Daoy (cell line): Measurements from ENCODE around the gene ROPN1L. TPM values are rescaled to one million over a fixed set of nuclear protein-coding genes. Genes with fewer than 3 reads are reported as not detected.
"Not testable (repeated sequence)": the region's sequence is repeated elsewhere in the genome, so short reads cannot be mapped to it uniquely, and the experiment has no call there.

Source experiments
- DNase-seq: peaks from one replicate; pipeline ENCODE4 v3.0.0-alpha.2; 2015; ENCODE audit warnings: low read depth
- total RNA-seq: library from RNA; depleted of rRNA; stranded (reverse); fragments of >200 nt; shearing (Covaris generic); gene quantifications from 2 replicates; pipeline ENCODE4 v1.2.3, GENCODE V29; 2014

ROPN1L gene
- total RNA-seq, 1 experiment from 2014 or later, result 0.40 TPM

DNA sequence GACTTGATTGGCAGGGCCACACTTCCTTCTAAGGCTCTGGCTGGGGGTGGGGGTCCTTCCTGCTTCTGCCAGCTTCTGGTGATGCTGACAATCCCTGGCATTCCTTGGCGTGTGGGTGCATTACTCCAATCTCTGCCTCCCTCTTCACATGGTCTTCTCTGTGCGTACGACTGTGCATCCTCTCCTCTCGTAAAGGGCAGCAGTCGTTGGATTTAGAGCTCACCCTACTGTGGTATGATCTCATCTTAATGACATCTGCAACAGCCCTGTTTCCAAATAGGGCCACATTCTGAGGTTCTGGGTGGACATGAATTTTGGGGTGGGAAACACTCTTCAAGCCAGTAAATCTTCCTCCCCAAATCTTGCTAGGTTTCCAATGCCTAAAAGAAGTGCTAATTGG is 36.8 kb downstream of the ROPN1L start:
- peak; percentile 27 for DNase-seq

DNA sequence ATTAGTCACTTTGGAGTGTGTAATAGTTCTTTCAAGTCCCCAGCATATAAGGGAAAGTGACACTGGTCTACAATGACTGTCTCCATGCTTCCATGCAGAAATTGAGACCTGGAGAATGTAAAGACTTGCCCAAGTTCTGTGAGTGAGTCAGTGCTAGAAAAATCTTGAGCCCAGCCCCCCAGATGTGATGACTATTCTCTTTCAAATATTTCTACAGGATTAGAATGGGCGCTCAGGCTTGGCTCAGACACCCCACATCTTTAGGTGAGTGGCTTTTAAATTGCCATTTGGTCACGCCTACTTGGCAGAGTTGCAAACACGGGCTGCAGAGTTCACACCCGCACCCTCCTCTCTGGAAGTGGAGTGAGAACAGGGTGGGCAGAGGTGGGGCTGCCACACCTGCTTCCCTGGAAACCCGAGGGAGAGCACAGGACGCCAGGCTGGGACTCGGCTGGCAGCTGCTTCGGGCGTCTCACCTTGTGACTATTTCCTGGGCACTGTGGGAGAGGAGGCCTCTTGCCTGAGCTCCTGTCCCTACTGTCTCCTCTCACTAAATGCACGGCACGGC is 37.6 kb downstream of the ROPN1L start:
- peak; percentile 75 for DNase-seq

DNA sequence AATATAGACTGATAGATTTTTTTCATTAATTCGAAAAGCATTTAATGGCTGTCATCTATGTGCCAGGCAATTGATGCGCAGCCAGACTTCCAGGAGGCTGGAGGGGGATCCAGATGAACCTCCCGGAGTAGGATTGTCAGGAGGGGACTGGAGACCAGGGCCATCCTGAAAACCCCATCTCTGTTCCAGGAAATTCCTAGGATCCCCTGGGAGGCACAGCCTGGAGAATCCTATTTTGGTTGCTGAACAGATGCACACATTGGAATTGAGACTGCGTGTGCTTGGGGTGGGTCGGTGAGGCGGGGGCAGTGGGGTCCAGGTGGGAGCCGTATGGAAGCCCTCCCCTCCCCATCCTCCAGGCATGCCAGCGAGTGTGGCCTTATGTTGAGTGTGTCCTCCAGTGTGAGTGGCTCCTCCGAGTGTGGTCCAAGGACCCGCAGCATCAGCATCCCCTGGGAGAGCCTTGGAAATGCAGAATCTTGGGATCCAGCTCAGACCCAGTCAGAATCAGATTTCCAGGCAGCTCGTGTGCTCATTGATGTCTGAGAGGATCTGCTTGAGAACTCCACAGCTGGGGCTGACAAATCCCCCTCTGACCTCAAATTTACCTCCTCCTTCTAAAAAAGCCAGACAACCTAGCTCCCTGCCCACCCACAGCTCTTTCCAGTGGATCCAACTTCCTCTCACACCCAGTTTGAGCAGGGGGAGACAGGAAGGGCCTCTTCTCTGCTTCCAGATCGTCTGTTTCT is 38.7 kb downstream of the ROPN1L start:
- no peak for DNase-seq

DNA sequence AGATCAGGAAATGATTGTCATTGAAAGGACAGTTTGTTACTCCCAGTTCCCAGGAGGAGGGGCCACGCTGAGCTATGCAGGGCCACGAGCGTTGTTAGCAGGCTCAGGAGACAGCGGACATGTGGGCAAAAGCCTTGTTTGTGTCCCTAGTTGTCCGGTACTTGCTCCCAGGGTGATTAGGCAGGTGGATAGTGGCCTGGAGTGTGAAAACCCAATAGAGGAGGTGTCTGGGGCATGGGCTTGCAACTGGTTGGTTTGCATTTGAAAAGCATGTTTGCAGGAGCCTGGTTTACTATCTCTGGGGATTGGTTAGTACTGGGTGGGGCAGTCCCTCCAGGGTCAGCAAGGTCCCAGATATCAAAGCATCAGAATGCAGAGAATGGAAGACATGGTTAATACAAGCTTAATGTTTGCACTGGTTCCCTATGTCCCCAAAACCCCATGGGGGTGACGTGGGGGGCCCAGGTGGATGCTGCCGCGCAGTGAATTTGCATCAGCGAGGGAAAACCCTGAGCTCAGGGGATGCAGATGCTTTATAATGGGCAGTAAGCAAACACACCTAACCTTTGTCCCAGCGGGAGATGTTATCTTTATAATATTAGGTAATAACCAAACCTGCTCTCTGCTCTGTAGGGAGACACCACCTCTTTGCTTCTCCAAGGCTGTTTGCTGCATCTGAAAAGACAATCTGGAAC is 39.7 kb downstream of the ROPN1L start:
- DNase-seq, result no peak

DNA sequence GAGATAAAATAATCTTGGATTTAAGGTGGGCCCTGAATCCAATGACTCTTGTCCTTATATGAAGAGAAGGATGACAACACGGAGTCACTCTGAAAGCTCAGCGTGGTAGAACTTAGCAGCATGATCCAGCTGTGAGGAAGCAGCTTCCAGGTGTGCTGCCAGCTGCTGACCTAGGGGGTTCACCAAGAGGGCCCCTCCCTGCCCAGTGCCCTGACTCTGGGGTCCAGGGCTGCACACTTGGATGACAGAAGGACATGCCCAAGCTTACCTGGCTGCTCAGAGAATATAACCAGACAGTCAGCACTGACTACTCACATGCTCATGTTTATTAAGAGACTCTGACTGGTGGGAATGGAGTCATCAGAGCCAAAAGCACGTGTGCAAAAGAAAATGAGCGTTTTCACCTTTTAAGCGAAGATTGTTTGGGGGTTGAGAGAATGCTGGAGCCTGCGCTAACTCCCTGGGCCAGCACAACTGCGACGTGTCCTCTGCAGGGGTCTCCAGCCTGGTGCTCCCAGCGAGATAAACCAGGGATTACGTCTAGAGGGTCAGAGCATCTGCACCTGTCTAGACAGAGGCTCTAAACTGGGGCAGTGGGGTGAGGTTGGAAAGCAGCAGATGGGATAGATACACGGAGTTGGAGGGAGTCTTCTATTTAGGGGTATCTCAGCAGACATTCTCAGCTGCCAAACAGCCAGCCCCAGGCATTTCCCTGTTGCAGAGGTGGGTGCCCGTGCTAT is 41.3 kb downstream of the ROPN1L start:
- no peak for DNase-seq

DNA sequence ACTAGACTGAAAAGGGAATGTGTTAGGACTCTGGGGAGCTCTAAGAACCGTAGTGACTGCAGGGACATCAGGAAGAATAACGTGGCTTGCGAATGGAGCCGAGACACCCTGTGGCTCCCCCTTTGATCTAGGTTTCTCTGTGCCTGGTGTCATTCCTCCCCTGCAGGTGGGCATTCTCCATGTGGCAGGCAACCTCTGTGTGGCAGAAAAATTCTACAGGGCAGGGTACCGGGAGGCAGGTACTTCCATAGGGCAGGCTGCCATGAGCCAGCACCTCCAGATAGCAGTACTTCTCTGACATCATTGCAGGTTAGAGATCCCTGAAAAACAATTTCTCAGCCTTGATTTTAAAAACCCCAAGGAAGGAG is 43.1 kb downstream of the ROPN1L start:
- no peak for DNase-seq

DNA sequence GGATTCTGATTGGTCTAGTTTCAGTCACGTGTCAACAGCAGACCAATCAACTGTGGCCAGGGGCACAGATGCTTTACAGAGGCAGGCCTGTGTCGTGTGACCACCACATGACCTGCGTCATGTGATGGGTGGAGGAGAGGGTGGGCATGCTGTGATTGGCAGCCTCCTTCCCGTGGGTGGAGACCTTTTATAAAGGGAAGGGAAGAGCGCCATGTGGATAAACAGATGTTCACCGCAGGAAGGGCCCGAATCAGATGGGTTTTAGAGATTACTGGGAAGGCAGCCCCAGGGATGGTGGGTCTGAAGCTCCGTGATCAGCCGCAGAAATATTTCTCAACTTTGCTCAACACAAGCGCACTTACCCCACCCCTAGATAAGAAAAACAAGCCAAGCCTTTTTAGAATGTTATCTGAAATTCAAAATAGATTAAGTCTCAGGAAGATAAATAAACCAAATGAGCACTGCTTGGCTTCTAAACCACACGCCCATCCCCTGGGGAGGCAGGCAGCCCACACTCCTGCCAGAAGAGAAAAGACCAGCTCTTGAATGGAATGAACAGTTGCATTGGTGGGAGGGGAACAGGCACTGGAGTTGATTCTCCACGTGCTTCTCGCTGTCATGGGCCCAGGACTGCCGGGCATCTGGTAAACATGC is 43.6 kb downstream of the ROPN1L start:
- DNase-seq, result peak; percentile 93

DNA sequence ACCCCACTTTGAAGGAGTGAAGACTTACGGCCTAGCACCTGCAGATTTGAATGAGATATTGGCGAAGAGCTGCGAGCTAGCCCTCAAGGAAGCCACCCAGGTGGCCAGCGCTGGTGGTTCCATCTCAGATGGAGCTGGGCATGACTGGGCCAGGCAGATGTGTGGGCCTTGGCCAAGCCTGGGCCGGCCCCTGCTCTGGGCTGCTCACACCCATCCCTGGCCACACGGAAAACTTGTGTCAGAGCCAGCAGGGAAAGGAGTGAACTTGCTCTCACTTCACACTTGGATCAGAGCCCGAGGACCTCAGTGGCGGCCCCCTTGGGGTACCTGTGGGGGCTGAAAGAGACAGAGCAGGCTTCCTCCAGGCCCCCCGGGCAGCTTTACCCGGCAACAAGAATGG is 44.2 kb downstream of the ROPN1L start:
- no peak for DNase-seq

DNA sequence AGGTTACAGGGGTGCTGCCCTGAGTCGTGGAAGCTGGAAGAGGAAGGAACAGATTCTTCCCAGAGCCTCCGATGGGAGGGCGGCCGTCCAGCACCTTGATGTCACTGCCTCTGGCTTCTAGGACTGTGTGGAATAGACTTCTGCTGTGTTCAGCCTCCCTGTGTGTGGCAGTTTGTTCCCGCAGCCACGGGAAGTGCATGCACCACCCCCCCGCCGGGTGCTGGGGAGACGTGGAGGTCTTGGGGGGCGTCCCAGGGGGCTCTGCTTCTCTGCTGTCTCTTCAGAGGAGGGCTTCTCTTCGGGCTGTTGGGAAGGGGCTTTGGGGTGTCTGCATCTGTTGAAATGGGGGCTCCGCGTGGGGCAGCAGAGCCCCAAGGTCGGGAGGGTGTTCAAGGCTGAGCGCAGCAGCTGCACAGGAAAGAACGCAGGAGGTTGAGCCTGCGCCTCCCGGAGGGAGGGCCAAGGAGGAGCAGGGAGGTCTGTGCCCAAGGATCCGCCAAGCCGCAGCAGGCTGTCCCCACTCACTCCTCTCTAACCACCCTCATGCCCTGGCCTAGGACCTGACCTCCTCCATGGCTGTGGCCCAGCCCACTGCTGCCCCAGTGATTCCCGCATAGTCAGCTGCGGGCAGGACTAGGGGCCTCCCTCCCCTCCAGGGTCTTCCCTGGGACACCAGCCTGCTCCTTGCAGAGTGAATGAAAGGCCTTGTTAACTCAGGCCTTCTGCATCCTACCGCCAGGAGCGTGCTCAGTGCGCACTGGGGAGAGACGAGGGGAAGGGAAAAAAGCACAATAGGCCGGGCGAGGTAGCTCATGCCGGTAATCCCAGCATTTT is 45.0 kb downstream of the ROPN1L start:
- DNase-seq, result no peak

DNA sequence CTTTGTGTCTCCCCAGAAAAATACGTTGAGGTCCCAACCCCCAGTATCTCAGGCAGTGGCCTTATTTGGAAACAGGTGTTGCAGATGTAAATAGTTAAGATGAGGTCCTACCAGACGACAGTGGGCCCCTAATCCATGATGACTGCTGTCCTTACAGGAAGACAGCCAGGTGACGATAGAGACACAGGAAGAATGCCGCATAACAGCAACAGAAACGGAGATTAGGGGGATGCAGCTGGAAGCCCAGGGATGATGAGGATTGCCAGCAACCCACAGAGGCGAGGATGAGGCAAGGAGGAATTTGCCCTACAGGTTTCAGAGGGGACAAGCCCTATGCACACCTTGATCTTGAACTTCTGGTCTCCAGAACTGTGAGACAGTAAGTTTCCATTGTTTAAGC is 46.5 kb downstream of the ROPN1L start:
- no peak for DNase-seq

DNA sequence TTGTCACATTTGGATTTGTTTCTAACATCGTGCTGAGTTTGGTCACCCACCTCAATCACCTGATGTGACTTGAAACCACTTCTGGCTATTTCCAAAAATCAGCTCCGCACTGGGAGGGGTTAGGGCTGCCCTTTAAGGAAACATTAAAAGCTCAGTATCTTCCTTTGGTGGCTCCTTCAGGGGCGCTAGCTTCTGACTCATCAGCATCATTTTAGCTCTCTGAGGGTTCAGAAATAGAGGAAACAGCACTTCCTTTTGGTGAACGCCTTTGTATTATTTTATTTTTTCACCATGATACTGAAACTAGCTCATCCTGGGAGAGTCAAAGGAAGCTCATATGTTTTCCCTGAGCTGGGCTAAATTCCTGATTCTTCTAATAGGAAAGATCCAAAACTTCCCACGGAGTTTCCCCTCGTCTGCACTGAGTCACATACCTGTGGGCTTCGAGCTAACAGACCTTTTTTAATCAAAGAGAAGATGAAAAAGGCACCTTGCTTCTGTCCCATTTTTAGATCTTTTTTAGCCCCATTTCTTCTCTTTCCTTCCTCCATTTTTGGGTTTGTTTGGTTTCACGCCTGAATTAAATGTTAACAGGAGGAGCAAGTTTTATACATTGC is 48.2 kb downstream of the ROPN1L start:
- peak; percentile 29 for DNase-seq

DNA sequence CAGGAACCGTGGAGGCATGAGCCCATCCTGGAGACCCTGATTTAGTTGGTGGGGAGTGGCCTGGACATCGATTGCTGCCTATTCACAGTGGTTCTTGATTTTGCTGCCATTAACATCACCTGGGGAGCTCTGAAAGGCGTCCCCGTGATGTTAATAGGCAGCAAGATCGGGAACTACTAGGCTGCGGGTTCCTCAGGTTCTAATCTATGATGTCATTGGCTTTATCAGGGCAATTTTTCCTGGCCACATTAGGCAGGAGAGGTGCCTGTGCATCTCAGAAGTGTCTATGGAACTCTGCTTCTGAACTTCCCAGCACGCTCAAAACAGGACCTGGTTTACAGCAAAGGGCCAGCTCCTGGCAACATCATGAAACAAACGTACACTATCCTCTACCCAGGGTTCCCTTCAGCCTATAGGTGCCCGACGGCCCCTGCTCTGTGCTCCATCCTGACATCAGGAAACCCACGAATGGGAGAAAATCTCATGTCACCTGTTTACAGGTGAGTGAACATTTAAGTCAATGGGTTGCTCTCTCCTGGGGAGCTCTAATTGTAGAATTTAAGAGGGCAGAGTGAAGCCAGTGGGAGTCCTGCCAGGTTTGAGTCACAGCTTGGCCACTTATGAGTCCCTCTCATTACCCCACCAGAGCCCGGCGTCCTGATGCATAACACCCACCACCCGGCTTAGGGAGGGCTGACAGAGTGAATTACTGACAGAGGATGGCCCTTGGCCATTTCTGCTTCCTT is 49.4 kb downstream of the ROPN1L start:
- peak; percentile 36 for DNase-seq

DNA sequence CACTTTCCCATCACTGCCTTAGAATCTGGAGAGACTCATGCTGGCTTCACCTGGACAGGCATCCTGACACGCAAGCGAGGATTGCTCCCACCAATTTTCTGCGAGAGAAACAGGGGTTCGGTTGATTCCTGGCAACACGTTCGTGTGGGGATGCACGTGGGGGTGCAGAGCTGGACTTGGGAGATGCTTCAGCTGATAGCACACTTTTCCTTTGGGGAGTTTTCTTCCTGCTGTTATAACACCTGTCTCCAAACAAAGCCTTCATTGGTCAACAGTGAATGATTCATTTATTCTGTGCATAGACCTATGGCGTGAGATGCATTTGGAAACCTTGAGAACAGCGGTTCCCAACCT is 50.0 kb downstream of the ROPN1L start:
- no peak for DNase-seq

DNA sequence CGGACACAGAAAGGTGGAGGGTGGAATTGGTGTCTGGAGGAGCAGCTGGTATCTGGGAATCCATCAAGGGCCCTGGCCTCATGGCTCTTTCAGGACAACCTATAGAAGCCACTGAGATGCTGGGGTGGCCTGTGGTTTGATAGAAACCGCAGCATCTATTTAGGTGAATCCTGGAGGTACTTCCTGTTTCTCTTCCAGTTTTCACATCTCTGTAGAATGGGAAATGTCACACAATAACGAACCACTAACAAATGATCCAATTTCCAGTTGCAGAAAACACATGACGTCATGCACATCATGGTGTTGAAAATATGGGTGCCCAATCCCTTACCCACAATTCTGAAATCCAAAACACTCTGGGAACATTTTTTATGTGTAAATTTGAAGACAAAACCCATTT is 52.2 kb downstream of the ROPN1L start:
- no peak for DNase-seq

DNA sequence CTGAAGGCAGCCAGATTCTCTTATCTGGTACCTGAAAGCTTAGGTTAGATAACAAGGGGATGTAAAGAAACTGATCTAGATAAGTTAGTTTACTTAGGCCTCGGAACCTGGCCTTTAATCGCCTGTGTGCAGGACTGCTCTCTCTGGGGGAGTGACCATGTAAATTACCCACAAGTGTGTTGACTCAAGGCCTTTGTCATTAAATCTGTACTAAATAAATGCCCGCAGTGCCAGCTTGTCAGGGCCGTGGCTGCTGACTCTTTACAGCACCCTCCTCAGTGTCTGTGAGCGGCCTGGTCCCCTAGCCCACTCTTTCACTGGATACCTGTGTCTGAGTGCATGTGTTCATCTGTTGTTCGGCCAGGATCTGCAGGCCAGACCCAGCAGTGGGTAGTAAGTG is 52.8 kb downstream of the ROPN1L start:
- not testable (repeated sequence) for DNase-seq

DNA sequence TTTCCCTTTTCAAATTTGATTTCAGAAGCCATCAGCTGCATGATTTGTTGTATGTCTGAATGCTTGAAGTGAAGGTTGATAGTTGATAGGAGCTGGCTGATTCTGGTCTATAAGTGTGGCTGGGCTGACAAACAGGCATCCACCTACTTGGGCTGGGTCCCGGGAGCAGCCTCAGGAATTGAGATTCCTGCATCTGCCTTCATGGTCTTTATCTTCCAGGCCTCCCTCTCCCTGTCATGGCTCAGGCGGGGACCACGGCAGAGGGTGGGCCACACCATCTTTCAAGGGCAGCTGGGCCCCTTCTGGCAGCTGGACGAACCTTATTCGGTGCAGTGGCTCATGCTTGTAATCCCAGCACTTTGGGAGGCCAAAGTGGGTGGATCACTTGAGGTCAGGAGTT is 55.9 kb downstream of the ROPN1L start:
- DNase-seq, result no peak

DNA sequence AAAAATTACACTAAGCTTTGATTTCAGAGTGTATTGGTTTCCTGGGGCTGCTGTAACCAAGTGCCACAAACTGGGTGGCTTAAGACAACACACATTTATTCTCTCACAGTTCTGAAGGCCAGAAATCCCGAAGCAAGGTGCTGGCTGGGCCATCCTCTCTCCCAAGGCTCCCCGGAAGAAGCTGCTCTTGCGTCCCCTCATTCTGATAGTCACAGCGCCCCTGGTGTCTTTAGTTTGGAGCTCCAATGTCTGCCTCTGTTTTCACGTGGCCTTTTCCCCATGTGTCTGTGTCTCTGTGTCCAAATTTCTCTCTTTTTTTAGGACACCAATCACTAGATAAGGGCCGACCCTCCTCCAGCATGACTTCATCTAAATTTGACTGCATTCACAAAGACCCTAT is 56.7 kb downstream of the ROPN1L start:
- no peak for DNase-seq

DNA sequence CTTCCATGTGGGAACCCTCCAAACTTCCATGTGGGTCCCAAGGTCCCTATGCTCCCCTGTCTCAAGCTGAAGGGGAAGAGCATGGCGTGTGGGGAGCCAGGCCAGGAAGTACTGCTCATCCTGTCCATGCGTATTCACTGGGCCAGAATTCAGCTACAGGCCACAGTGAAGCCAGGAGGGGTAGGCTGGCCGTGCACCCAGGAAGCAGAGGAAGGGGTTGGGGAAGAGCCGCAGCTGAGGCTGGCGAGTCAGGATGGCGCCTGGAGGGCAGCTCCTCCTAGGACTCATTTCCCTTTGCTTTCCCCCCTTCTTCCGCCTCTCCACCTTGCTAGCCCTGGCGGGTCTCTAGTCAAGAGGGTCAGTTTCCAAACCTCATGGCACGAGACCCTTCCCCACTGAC is 57.4 kb downstream of the ROPN1L start:
- no peak for DNase-seq

DNA sequence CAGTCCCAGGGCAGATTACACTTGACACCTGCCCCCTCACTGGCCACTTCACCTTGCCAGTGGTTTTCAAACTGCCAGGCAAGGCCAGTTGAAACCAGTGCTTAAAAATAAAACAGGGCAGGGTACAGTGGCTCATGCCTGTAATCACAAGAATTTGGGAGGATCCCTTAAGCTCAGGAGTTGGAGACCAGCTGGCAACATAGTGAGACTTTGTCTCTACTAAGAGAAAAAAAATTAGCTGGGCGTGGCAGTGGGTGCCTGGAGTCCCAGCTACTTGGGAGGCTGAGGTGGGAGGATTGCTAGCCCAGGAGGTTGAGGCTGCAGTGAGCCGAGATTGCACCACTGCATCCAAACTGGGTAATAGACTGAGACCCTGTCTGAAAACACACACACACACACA is 58.1 kb downstream of the ROPN1L start:
- no peak for DNase-seq

DNA sequence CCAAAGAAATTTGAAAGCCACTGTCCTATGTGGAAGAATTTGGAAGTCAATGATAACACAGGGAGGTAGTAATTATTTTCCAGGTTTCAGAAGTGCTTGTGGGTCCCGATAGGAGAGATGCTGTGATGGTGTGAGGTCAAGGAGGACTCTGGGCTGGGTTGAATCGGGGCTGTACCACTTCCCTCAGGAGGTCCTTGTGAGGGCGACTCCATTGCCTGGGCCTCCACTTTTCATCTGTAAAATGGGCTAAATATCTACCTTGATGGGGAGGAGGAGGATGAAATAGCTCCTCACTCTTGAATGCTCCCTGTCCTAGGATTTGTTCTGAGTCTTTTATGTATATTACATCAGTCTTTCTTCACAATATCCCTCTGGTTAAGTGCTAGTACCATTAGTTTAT is 59.0 kb downstream of the ROPN1L start:
- DNase-seq, result no peak
